NCI-H2107 treated with DMSO at 0.1 percent for 48 hours (cell line): ENCODE results near the gene SPATA21.
"Not testable (repeated sequence)": the region's sequence is repeated elsewhere in the genome, so short reads cannot be mapped to it uniquely, and the experiment has no call there.

Experiments
- DNase-seq: peaks from one replicate; lab custom pipeline; 2025; ENCODE audit not compliant: unreplicated experiment; lab: John Stamatoyannopoulos, UW

Gene SPATA21, protein sequence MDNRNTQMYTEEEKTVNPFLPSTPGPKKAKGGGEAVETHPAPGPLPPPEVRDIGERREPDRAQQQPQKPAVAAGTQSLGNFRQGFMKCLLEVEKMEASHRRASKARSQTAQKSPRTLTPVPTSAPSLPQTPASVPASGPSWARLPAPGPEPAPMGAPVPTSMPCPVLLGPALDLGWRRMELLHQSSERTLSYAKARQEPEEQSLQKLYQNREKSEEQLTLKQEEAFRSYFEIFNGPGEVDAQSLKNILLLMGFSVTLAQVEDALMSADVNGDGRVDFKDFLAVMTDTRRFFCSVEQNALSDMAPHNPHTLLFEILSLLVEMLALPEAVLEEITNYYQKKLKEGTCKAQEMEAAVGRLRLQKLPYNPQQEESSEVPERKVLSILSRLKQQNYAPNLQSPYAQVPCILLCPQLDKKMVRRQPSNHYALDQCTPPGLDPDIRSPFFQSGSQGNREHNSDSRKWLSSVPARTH

DNA sequence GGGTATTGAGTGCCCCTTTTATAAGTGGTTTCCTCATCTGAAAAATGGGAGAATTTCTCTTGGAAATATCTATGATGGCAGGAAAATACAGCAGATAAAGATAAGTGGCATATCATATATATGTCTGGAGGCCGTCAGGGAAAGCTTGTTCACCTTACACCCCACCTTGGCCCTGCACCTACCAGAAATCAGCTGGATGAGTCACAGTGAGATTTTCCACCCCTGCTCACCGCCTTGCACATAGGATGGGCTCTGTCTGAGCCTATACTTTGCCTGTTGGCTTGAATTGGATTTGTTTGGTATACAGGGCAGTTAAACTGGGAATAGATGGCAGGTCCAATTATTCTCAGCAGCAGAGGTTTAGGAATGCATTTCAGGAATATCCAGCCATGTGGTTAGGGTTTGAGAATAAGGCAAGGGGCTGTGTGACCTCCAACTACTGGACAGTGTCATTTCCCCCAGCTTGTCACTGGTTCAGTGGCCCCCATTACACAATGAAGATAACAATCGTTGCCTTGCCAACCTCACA, at the start of gene SPATA21:
Gene SPATA21 (minus strand): TSS at position 479 of the 529 bp plus-strand sequence. CDS start 6,053 bp downstream, outside the sequence.
- no peak for DNase-seq

DNA sequence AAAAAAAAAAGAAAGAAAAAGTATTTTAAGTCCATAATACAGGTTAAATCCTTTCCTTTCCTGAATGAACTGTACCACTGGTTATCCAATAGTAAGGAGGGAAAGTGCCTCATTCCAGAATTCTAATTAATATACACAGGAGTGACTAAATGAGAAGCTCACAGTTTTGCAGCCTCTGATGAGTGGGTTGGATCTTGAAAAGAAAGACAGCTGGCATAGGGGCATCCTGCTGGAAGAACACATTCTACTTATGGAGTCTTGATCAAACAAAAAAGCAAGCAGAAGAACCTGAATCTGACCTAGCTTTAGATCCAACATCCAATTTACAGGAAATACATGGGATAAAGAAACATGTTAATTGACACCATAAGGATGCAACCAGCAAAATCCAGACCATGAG, 49.8 kb upstream of the SPATA21 start:
- not testable (repeated sequence) for DNase-seq

DNA sequence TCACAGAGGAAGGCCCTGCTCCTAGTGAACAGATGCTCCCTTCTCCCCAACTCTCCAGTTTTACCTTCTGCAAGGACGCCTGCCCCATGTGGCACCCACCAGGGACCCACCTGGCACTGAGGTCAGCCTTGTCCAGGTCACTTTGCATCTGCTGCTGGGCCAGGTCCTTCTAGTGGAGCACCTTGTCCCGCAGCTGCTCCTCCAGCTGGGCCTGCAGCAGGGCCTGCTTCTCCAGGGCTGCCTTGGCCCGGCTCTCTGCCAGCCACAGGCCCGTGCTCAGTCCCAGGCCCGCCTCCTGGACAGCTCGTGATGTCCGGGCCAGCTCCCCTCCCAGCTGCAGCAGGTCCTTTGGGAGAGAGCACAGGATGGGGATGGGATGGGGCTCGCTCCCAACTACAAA, 49.1 kb upstream of the SPATA21 start:
- not testable (repeated sequence) for DNase-seq

DNA sequence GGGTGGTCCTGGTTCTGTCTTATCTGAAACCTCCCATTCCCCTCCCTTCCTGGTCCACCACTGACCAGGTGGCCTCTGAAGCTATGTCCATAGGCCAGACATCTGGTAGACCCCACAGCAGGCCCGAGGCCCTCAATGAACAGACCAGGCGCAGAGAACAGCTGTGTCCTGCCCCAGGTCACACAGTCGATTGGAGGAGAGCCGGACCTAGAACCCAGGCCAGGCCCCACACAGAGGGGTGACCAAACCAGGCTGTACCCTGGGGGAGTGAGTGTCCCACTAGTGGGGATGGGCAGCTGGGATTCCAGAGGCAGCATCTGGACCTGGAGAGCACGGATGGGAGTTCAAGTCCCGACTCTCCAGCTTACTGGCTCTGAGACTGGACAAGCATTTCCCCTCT, 47.7 kb upstream of the SPATA21 start:
- DNase-seq = no peak

DNA sequence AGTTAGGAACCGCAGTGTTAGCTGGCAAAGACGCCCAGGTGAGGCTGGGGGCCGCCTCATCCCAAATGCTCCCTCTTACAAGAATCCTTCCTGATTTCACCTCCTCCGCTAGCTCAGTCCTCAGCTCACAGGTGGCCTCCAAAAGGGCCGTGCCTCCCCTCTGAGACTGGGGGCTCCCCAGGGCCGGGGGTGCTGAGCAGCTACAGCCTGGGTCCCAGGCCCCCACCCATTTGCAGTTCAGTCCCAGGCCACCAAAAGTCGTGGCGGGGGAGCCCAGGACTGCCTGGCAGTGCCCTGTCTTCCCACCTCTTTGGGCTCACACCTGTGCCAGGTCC, 47.2 kb upstream of the SPATA21 start:
- DNase-seq = no peak

DNA sequence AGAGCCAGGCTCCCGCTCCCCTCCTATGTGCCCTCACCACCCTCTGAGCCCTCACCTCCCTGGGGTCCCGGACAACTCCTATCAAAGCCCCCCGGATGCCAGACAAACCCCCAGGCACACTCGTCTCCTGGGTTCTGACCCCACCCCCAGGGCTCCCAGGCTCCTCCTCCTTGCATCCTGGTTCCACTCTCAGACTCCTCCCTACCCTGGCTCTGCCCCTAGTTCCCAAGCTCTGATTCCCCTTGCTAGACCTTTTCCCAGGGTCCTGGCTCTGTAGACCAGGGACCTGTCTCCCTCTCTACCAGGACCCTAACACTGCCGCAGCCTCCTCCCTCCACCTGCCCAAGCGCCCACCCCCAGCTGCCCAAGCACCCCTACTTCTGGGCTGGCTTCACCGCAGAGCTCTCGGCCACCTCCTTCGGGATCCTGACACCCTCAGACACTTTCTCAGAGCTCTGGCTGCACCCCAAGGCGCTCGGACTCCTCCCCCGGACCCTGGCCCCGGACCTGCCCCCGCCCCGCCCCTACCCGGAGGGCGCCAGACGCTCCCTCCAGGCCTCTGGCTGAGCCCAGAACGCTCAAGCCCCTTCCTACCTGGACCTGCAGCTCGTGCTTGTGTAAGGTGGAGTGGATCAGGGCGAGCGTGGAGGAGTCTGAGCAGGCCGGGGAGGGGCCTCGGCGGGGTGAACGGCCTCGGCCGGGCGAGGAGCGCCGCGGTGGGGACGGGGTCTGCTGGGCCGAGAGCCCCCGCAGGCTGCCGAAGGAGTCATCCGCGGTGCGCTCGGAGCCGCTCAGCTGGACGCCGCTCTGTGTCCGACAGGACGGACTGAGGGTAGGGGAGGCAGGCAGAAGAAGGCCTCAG, 46.6 kb upstream of the SPATA21 start:
- DNase-seq = not testable (repeated sequence)

DNA sequence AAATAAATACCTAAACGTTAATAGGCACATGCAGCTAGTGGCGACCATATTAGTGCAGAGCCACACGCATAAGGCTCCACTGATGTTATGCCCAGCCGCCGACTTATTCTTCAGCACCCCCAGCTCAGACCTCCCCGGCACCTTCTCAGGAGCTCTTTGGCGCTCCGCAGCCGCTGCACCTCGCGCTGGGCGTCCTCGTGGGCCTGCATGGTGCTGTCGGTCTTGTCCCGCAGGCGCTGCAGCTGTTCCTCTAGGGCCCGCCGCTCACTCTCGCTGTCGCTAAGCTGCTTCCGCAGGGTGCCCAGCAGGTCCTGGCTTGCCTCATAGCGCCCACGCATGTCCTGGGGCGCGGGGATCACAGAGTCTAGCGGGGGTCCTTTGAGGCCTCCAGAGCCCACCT, 45.9 kb upstream of the SPATA21 start:
- DNase-seq = not testable (repeated sequence)

DNA sequence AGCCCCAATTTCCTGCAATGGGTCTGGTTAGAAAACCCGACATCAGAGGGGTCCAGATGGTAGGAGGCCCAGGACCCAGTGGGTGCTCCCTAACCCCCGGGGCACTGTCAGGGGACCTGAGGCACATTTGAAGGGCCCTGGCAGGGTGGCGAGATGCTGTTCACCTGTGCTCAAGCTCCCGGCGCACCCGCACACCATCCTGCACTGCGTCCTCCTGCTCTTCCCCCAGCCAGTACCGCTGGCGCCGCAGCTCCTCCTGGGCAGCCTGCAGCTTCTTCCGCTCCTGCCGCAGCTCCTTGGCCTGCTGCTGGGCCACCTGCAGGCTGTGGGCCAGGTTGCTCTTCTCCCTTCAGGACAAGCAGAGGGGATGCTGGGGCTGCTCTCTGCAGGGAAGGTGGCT, 40.9 kb upstream of the SPATA21 start:
- no peak for DNase-seq

DNA sequence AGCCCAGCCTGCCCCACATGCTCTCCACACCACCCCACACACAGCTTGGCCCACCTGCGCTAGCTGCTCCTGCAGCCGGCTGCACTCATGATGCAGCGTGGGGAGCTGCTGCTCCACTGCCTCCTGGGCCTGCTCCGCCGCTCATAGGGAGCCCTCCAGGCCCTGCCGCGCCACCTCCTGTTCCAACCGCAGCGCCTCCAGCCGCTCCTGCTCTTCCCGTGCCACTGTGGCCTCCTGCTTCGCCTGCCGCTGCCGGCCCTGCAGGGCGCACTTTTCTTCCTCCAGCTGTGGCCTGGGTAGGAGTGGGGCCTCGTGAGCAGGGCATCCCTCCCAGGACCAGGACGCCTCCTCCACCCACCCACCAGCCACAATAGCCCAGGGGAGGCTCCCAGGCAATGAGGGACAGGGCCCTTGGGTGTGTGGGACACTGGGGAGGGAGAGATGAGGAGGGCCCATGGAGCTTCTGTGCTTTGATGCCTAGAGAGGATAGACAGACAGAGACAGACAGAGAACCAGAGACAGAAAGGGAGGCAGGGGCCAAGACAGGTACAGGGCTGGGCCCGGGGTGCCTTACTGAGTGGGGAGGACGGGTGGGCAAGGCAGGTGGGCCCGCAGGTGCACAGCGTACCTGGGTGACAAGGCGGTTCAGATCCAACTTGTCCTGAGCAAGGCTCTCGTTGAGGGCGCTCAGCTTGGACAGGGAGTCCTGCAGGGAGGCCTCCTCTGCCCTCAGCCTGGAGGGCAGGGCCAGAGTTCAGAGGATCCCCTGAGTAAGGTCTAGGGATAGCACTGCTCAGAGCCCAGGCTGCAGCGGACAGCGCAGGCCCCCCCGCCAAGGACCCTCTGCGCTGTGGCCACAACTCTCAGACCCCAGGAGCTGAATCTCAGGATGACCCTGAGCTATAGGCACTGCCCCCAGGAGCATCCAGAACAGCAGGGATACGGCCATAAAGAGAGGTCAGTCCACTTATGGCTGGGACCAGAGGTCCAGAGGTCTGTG, 38.8 kb upstream of the SPATA21 start:
- DNase-seq = not testable (repeated sequence)

DNA sequence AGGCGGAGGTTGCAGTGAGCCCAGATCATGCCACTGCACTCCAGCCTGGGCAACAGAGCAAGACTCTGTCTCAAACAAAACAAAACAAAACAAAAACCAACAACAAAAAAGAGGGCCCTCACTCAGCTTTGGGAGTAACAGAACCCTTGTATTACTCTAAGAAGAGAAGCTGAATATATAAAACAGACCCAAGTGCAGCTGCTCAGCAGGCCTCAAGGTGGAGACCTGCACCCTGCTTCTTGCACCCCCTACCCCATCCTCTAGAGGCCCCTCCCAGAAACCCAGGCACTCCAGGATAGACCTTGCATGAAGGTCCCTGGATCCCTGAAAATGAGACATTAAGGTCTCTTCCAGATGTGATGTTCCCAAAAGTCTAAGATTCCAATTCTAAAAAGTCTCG, 37.7 kb upstream of the SPATA21 start:
- not testable (repeated sequence) for DNase-seq

DNA sequence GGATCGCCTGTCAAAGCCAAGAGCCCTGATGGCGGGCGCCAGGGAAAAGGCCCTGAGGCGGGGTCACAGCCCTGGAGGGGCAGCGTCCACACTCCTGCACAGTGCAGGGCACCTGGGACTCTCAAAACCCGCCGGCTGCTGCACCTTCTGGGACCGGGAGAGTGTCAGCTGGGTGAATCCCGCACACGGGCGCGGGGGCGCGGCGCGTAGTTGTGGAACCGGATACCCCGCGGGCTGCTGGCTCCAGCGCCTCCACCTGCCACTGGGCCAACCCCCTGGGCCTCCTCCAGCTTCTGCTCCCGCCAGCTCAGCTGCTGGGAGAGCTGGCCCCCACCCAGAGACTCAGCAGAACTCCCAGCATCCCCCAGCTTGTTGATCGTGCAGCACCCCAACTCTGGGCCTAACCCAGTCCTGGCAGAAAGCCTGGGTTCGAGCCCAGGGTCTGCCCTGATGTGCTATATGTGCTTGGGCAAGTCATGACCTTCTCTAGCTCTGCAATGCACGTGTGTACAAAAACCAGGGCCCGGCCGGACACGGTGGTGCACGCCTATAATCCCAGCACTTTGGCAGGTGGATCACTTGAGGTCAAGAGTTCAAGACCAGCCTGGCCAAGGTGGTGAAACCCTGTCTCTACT, 37.1 kb upstream of the SPATA21 start:
- no peak for DNase-seq

DNA sequence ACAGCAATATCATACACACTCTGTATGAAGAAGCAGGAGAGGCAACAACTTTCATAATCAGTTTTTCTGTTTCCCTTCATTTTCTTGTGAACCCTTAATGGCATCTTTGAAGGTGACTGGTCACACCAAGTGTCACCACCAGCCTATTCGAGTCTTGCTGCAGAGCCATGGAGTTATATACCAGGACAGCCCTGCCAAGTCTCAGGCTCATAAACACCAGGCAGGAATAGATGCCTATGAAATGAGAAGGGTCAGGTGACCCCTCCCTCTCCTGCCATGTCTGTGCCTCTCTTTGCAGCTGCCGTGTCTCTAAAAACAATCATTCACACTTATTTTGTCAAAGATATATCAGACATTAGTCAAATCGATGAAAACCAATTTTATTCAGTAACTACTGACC, 31.3 kb upstream of the SPATA21 start:
- no peak for DNase-seq

DNA sequence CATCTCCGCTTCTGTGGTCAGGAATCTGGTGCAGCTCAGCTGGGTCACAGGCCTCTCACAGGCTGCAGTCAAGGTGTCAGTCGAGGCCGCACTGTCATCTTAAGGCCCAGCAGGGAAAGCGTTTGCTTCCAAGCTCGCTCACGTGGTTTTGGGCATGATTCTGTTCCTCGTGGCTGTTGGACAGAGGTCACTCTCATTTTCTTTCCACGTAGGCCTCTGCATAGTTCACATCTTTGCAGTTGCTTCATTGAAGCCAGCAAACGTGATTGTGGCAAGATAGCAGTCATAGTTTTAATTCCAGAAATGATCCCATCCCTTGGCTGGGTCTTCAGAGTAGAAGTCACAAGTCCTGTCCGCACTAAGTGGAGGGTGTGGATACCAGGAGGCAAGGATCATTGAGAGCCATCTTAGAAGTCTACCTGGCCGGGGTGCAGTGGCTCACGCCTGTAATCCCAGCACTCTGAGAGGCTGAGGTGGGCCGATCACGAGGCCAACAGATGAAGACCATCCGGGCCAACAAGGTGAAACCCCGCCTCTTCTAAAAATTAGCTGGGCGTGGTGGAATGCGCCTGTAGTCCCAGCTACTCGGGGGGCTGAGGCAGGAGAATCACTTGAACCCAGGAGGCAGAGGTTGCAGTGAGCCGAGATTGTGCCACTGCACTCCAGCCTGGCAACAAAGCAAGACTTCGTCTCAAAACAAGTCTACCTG, 27.8 kb upstream of the SPATA21 start:
- no peak for DNase-seq

DNA sequence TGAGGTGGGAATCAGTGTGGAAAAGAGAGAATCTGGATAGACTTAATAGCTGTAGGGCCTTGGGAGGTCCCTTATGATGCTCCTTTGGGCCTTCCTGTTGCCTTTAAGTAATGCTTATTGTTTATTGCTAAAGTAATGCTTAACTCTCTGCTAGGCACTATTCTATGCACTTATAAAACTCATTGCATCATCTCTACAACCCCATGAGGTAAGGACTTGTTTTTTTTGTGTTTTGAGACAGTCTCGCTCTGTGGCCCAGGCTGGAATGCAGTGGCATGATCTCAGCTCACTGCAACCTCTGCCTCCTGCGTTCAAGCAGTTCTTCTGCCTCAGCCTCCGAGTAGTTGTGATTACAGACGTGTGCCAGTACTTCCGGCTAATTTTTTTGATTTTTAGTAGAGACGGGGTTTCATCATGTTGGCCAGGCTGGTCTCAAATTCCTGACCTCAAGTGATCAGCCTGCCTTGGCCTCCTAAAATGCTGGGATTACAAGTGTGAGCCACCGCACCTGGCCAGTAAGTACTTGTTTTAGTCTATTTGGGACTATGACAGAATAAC, 25.6 kb upstream of the SPATA21 start:
- DNase-seq = no peak

DNA sequence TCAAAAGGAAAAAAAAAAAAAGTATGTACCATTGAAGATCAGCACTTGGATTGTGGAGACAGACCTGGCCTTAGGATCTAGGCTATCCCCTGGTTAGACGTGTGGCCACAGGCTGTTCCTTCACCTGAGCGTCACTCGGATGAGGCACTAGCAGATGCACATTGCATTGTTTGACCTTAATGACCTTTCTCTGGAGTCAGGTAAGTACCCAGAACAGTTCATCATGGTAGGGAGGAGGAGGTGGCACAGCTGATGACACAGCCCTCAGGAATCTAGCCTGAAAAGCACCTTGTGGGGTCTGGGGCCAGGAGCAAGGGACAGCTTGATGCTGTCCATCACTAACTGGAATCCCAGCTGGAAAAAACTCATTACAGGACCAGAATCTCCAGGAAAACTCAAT, 24.5 kb upstream of the SPATA21 start:
- DNase-seq = no peak

DNA sequence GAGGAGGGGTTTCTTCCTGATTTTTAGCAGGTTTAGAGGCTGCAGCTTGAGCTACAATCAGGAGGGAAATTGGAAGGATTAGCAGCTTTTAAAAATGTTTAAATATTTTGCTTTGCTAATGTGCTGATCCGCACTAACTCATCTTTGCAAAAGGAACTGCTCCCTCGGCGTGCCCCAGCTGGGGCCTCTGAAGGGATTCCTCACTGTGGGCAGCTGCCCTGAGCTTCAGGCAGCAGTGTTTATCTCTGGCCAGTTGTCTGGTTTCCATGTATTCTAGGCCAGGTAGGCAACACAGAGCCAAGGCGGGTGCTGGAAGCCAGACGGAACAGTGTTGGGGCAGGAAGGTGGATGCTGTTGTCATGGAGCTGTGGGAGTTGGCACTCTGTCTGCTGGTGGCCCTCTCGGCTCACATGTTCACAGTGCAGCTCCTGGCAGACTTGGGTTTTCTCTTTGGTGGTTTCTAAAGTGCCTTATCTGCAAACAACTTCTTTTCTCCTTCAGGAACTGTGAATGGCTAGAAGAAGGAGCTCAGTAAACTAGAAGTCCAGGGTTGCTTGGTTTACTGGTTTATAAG, 22.2 kb upstream of the SPATA21 start:
- DNase-seq = no peak

DNA sequence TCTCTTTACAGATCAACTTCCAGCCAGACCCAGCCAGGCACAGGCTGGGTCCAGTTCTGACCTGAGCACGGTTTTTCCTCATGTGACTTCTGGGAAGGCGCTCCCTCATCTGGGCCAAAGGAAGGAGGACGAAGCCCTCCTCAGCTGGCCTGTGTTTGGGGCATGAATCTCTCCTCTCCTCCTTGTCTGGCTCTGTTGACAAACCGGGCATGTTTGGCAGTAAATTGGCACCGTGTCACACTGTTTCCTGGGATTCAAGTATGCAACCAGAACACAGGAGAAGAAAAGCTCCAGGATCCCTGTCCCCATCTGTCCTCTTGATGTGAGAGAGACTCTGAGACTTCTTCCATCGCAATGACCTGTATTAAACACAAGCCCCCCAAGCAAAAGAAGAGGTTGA, 21.6 kb upstream of the SPATA21 start:
- no peak for DNase-seq

DNA sequence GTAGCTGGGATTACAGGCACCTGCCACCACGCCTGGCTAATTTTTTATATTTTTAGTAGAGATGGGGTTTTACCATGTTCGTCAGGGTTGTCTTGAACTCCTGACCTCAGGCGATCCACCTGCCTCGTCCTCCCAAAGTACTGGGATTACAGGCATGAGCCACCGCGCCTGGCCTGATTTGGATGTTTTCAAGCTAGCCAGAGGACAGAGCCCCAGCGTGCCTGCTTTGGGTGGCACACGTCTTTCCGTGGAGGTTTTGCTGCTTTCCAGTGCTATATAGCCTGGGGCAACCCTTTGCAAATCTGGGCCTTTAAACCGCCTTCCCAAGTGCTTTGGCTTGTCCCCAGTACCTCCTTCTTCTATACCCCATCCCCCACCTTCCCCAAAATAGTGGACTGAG, 18.9 kb upstream of the SPATA21 start:
- DNase-seq = not testable (repeated sequence)

DNA sequence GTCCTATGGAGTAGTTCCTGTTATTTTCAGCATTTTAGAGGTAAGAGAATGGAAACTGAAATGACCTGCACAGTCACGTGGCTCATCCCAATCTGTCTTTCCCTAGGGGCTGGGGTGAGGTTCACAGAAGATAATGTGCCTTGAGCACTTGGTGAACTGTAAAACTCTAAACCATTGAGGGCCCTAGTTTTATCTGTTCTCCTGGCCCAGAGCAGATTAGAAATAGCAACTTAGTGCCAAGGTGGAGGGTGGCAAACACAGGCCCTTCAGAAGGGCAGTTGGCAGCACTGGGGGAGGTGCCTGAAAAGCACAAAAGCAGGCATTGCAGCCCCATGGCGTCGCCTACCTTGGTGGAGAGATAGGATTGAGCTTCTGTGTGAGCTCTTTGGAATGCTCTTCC, 17.7 kb upstream of the SPATA21 start:
- not testable (repeated sequence) for DNase-seq
